NOMO-1 treated with DMSO at 0.1 percent for 48 hours (cell line): ENCODE measurements around the gene PTGFR.

Source experiments
- DNase-seq: peaks from one replicate; lab custom pipeline; 2025; ENCODE audit not compliant: unreplicated experiment; lab: John Stamatoyannopoulos, UW

Gene PTGFR

DNA sequence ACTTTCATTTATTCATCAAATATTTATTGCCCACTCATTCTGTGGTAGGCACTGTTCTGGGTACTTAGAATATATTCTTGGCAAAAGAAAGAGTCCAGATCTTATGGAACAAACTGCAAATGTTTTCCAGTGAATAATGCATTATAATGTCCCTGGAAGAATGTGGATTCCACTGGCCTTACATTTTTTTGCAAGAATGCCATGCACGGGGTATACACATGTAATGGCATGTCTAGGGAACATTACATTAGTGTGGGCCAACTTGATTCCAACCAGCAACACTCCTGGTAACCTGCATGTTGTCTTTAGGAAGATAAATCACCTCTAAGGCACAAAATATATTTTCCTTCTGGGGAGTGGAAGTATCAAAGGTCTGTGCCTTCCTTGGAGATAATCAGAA is 96.4 kb downstream of the PTGFR start:
- DNase-seq: no peak
